HG03280 (cell line): ENCODE data around the gene CCDC127.
"Not testable (repeated sequence)": the region's sequence is repeated elsewhere in the genome, so short reads cannot be mapped to it uniquely, and the experiment has no call there.

Source experiments
- ATAC-seq: cut with Tn5 transposase; IDR thresholded peaks from one replicate; pipeline ENCODE4 v1.9.1; 2021; ENCODE audit warnings: mild to moderate bottlenecking, moderate library complexity; ENCODE audit not compliant: unreplicated experiment

The CCDC127 gene

DNA sequence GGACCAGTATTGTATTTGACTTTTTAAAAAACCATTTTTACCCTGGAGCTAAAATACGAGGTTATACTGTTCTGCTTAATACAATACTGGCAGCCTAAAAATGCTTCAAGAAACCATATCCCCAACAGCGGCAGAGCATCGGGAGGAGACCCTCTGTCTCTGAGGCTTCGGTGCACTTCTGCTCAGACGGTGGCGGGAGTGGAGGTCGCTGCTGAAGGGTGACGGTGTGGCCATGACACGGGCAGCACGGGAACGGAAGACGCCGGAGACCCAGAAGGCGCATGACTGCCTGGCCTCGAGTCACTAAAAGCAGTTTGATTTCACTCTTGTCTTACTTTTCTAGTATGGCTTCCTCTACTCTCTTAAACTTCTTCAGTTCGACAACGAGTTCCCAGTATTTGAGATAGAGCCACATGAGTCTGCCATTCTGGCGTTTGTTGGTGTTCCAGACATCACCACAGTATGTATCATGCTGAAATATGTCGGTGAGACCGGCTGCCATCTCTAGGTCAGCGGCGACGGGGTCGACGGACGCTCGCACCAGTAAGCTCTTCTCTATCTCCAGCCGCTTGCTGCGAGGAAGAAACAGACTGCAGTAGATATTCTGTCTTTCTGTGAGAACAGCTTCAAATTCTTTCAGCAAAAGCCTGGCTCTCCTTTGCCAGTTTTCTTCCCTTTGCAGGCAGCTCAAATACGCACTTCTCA, 12.8 kb downstream of the CCDC127 start:
- ATAC-seq: no peak

DNA sequence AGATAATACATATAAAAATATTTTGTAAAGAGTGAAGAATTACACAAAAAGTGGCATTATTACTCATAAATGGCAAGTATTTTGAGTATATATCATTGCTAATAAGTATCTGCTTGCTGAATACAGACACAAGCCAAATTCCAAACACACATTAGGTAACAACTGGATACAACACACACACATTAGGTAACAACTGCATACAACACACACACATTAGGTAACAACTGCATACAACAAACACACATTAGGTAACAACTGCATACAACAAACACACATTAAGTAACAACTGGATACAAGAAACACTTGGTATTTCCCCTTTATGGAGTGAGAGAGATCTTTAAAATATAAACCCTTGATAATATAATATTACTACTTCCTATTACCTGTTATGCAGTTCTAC, 13.5 kb downstream of the CCDC127 start:
- ATAC-seq: no peak

DNA sequence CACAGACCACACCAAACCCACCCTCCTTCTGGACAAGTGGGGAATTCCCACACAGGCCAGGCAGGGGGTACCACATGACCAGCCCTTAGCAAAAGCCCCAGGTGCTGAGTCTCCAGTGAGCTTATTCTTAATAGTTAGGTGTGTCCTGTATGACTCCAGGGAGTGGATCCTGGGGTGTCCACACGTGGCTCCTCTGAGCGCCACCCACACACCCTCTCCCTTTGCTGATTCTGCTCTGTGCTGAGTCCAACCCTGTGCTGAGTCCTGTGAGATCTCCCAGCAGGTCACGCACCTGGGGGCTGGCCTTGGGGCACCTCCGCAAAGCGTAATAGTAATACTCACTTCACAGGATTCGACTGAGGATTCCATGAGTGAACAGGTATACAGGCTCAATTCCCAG, 14.0 kb downstream of the CCDC127 start:
- ATAC-seq: no peak

DNA sequence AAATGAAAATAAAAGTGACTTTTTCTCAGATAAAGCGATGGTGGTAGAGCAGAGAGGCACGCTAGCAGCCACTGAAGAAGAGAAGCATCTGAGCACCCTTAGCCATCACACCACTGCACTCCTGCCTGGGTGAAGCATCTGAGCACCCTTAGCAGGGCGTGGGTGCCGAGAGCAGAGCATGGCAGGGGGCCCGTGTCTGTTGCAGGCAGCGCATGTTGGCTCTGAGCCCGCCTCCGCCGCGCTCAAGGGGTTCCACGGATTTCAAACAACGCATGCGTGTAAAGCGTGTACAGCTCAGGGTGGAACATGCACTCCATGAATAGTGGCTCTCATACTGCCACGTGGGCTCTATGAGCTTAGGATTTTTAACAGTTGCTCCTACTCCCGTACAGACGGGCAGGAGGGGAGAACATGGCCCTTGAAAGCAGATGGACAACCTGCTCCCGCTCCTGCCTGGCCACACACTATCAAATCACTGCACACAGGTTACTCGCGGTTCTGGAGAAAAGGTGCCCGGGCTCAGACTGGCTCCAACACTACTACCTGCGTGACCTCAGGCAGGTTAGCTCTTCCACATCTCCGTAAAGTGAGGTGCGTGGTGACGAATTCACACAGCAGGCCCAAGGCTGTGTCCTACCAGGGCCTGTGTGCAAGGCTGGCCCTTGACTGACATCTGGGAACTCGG, 14.6 kb downstream of the CCDC127 start:
- ATAC-seq: no peak

DNA sequence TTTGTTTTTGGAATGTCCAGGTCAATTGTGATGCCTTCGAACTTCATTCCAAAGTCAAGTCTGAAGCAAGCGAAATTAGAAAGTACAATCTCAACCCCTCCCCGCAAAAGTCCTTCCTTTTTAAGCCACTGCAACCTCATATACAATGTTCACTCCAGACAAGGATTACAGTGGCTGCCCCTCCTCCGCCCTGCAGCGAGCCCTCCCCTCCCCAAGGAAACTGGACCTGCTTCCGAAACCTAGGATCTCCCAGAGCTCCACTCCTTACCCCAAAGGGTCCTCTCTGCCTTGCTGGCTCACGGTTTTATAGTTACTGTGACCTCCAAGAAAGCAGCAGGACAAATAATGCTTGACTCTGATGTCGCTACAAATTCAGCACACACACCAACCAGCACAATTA, 16.3 kb downstream of the CCDC127 start:
- no peak for ATAC-seq

DNA sequence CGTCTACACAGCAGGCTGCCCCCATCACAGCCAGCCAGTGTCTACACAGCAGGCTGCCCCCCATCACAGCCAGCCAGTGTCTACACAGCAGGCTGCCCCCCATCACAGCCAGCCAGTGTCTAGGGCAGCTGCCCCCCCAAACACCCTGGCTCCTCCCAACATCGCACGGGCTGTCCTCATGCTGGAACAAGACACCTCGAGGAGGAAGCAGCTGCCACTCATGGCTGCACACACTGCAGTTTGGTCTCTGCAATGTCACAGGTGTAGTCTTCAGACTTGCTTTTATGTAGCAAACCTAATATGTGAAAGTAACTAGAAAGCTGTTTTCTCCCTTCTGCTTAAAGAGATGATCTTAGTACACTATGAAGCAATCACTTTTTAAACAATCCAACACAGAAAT, 17.0 kb downstream of the CCDC127 start:
- ATAC-seq: no peak

DNA sequence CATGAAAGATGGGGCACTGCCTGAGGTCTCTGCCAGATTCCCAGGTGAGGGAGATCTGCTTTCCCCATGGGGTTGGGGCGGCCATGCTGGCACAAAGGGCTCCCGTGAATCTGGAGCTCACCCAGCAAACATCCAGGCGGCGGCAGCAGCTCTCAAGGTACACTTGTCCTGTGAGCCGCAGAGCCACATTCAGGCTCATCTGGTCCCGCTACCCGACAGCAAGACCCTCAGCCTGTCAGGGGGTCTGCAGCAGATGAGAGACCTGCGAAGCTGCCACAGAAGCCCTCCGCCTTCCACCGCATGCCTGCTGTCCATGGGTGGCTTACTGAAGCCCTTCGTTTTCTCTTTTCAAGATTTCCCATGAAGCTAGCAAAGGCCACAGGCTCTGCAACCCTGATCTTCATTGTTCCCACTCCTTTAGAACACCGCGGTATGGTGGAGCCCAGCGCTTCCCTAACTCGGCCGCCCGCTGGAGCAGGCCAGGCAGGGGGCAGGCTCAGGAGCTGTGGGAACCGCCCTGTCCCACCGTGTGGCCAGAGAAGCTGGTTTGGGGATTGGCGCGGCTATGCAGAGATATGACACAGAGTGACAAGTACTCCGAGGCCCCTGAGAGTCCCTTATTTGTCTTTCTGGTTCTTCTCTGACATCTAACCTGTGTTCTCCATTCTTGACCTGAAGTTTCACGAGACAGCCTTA, 17.9 kb downstream of the CCDC127 start:
- no peak for ATAC-seq

DNA sequence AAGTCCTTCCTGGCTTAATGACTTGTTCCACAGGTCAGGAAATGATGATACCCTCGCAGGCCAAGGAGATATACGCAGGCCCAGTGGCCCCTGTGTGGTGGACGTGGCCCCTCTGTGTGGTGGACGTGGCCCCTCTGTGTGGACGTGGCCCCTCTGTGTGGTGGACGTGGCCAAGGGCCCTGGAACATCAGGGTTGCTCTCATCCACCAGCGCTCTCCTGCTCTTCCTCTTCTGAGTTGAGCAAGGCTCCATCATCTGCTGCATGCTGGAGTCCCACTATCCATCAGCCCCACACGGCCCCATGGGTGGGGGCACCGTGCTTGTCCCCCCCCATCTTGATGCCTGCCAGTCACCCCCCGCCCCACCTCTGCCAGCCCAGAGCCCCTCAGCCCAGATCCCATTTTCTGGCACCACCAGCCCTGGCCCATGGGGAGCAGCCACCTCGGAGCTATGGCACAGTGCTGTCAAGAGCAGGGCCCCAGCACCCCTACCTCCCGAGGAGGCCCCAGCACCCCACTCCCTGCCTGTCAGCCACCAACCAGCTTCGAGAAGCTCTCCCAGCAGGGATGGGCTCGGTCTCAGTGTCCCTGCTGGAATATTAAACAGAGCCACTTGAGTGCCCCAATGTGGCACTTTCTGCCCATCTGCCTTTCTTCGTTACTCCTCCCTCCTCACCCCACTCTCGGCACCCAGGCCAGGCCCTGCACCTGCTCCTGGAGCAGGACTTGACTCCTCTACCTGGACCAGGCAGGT, 18.6 kb downstream of the CCDC127 start:
- ATAC-seq: no peak

DNA sequence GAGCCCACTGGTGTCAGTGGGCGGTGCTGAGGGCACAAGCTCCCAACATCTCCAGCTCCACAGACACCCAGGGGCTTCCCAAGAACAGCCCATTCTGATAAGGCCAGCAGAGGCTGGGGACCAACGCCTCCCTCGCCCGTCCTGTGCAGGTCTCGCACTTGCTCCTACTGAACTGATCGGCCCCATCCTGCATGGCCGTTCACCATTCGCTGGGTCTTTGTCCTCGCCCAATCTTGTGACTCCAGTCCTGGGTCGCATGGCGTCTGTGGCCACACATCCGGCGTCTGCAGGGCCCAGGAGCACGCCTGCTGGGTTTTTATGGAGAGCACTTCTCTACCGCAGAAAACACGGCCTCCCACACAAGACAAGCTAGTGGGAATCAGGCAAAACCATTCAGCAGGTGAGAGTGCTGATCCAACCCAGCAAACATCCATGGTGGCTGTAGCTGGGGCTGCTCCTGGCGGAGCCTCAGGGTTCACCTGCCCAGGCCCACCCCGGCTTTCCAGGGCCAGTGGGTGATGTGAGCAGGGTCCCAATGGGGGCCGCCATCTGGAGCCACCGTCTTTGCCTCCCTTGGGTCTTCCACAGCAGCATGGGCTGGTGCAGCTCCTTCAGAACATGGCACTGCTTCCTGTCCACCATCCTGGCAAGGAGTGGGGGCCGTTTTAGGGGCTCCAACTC, 19.3 kb downstream of the CCDC127 start:
- no peak for ATAC-seq

DNA sequence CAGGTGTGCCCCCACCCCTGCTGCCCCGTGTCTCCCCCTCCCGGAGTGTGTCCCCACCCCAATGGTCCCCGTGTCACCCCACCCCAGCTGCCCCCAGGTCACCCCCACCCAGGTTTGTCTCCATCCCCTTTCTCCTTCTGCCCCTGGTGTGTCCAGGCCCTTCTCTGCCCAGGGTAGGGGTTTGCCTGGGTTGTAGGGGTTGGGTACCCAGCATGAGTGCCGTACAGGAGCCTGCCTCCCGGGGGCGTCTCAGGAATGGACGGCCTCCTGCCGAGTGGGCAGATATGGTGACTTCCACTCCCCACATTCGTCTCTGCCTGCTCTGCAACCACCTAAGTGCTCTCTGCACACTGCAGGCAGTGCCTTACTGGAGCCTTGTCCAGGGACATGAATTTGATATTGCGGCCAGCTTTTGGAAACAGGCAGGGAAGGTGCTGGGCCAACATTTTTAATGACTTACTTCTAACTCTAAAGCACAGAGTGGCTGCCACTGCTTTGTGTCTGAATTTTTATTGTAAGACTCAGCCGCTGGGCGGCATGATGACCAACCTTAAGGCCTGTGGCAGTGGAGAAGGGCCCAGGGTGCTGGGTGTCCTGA, 20.0 kb downstream of the CCDC127 start:
- no peak for ATAC-seq

DNA sequence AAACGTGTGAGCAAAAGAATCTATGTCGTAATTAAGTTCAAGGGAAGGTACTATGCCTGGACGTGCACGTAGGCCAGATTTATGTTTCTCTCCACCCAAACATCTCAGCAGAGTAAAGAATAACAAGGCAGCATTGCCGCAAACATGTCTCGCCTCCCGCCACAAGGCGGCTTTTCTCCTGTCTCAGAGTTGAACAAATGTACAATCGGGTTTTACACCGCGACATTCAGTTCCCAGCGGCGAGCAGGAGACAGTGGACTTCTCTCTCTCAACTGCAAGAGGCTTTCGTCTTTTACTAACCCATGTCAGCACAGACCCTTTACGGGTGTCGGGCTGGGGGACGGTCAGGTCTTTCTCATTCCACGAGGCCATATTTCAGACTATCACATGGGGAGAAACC, 20.9 kb downstream of the CCDC127 start:
- not testable (repeated sequence) for ATAC-seq

DNA sequence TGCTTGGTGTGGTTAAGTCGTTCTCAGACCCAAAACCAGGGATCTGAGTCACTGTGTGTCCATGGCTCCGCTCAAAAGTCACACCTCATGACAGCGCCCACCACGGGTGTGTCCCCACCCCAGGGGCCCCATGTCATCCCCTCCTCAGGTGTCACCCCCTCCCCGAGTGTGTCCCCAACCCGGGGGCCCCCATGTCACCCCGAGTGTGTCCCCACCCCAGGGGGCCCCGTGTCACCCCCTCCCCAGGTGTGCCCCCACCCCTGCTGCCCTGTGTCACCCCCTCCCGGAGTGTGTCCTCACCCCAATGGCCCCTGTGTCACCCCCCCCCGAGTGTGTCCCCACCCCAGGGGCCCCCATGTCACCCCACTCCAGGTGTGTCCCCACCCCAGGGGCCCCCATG, 21.6 kb downstream of the CCDC127 start:
- ATAC-seq: no peak

DNA sequence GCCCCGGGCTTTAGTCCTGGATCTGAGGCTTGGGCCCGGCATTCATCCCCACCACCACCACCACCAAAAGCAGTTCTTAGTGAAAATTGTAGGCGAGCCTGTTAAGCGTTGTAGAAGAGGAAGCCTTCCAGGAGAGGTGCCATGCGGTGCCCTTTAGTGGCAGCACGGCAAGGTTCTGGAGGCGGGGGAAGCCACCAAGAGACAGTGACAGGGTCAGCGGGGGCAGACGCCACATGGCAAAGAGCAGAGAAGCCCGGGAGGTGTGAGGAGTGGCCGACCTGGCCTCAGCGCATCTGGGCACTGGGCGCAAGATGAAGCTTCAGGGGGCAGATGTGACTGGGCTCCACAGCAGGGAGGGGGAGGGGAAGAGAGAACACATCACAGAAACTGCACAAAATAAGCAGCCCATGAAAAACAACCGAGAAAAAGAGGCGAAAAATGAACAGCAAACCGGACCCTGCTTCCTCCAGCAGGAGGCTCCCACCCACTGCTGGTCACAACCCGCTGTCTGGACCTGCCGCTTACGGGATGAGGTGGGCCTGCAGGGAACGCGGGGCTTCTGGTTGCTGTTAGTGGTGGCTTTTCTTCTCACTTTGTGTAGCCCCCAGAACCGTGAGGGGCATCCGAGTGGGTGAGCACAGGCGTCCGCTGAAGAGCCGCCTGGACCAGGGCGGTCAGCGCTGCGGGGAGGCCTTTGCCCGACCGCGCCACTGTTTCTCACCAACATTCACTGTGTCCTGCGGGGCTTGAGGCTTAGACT, 22.4 kb downstream of the CCDC127 start:
- no peak for ATAC-seq

DNA sequence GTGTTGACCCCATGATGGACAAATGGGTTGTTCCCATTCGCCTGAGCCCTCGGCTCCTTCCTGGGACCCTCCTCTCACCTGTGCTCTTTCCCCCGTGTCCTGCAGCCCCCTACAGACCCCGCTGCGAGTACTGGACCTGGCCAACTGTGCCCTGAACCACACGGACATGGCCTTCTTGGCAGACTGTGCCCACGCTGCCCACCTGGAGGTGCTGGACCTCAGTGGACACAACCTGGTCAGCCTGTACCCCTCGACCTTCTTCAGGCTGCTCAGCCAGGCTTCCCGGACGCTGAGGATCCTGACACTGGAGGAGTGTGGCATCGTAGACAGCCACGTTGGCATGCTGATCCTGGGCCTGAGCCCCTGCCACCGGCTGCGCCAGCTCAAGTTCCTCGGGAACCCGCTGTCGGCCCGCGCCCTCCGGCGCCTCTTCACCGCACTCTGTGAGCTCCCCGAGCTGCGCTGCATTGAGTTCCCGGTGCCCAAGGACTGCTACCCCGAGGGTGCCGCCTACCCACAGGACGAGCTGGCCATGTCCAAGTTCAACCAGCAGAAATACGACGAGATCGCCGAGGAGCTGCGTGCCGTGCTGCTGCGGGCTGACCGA, 23.2 kb downstream of the CCDC127 start:
- no peak for ATAC-seq

DNA sequence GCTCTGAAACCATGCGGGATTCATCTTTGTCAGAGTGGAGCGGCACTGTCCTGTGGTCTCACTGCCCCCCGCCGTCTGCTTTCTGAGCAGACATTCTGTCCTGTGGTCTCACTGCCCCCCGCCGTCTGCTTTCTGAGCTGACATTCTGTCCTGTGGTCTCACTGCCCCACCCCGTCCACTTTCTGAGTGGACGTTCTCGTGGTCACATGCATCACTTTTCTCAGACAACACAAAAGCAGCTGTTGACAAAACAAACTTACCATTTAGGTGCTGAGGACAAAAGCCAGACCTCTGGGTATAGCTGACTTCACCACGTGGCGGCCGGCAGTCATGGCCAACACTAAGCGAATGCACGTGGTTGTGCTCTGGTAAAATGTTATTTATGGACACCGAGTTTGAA, 23.9 kb downstream of the CCDC127 start:
- no peak for ATAC-seq

DNA sequence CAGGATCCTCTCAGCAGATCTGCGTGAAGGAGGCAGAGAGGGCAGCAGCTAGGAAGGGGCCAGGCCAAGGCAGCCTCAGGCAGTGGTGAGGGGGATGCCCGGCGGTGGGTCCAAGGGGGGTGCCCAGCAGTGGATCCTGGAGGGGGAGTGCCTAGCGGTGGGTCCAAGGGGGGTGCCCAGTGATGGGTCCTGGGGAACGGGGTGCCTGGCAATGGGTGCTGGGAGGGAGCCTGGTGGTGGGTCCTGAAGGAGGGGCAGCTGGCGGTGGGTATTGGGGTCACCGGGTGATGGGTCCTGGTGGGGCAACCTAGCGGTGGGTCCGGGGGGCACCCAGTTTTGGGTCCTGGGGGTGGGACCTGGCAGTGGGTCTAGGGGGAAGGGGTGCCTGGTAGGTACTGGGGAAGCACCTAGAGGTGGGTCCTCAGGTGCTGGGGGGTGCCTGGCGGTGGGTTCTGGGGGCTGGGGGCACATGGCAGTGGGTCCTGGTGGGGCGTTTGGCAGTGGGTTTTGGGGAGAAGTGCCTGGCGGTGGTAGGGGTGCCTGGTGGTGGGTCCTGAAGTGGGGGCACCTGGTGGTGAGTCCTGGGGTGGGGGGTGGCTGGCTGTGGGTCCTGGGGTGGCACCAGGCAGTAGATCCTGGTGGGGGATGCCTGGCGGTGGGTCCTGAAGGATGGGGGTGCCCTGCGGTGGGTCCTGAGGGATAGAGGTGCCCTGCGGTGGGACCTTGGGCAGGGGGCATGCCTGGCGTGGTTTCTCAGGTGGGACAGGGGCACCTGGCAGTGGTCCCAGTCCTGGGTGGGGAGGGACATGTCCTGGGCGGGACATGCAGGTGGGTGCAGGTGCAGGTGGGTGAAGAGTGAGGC, 24.8 kb downstream of the CCDC127 start:
- no peak for ATAC-seq

DNA sequence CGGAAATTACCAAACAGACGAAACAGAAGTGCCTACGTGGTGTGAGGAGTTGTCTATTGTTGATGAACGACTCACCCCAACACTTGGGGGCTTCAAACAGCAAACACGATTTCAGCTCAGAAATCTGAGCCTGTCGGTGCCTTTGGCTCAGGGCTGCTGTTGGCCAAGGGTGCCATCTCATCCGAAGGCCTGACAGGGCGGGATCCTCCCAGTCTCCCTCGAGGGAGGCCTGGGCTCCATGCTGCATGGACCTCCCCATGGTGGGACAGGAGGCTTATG, 25.3 kb downstream of the CCDC127 start:
- ATAC-seq: no peak

DNA sequence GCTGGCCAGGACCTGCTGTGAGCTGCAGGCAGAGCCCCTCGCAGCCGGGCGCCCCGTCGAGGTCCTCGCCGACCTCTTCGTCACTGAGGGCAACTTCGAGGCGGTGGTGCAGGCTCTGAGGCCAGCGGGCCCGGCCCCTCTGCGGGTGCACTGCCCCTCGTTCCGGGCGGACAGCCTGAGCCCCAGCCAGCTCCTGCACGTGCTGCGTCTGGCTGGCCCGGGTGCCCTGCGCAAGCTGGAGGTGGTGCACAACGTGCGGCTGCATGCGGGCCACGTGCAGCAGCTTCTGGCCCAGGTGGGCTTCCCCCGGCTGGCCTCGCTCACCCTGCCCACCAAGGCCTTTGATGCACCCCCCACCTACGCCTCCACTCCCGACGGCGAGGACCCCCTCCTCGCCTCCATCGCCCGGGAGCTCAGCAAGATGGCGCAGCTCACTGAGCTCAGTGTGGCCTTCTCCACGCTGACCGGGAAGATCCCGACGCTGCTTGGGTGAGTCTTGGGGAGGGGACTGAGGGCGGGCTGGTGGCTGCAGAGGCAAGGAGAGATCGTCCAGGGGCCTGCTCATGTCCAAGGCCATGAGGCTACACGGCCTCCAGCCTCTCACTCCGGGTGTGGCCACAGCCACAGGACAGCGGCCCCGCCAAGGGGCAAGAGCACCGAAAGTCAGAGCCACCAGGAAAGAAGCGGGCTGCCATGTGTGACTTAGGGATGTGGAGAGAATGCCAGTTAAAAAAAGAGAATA, 25.8 kb downstream of the CCDC127 start:
- ATAC-seq: no peak
